DND-41 (cell line): ENCODE results near the gene BACH2.

ENCODE experiments used
- ATAC-seq: fragments of 200-7000 bp; cut with Tn5 transposase; 3 replicates; pipeline ENCODE4 v1.9.1; 2021; ENCODE audit warnings: low read depth; ENCODE audit not compliant: insufficient read depth
- DNase-seq: peaks from one replicate; pipeline ENCODE4 v3.0.0-alpha.2; 2020
- H2AFZ ChIP-seq: 2 replicates; pipeline ENCODE4 v1.6.0; 2012; ENCODE audit warnings: low read depth, low read length
- H3K27ac ChIP-seq: 2 replicates; pipeline ENCODE4 v1.5.1; 2012; ENCODE audit warnings: low read length, inconsistent platforms
- H3K27me3 ChIP-seq: fragments of 200-600 bp; sonication (generic); 2 replicates; pipeline ENCODE4 v1.6.0; 2012; ENCODE audit warnings: low read length, mild to moderate bottlenecking, inconsistent platforms; ENCODE audit not compliant: insufficient read depth, poor library complexity
- H3K36me3 ChIP-seq: 2 replicates; pipeline ENCODE4 v1.5.1; 2012; ENCODE audit warnings: low read length, inconsistent platforms; ENCODE audit not compliant: insufficient read depth
- H3K4me1 ChIP-seq: 2 replicates; pipeline ENCODE4 v1.5.1; 2012; ENCODE audit warnings: mild to moderate bottlenecking, low read length; ENCODE audit not compliant: insufficient read depth
- H3K4me2 ChIP-seq: 2 replicates; pipeline ENCODE4 v1.6.0; 2012; ENCODE audit warnings: mild to moderate bottlenecking, moderate library complexity, low read length, inconsistent platforms; ENCODE audit not compliant: insufficient read depth
- H3K4me3 ChIP-seq, 2 experiments: fragments of 200-600 bp in 1 of 2; shearing (Covaris generic) in 1 of 2; 2 replicates each; pipeline ENCODE4 v1.5.1; 2012 to 2016; ENCODE audit warnings: inconsistent platforms in 2 of 2, low read length in 2 of 2, mild to moderate bottlenecking in 2 of 2, low read depth in 1 of 2, moderate library complexity in 1 of 2
- H3K79me2 ChIP-seq: 2 replicates; pipeline ENCODE4 v1.6.0; 2012; ENCODE audit warnings: low read length, inconsistent platforms; ENCODE audit not compliant: insufficient read depth
- H3K9ac ChIP-seq: 2 replicates; pipeline ENCODE4 v1.6.0; 2012; ENCODE audit warnings: low read depth, mild to moderate bottlenecking, inconsistent platforms, low read length, moderate library complexity
- H3K9me3 ChIP-seq: 2 replicates; pipeline ENCODE4 v1.5.1; 2012; ENCODE audit warnings: low read length, moderate library complexity, mild to moderate bottlenecking, inconsistent platforms; ENCODE audit not compliant: insufficient read depth, severe bottlenecking
- H4K20me1 ChIP-seq: 2 replicates; pipeline ENCODE4 v1.6.0; 2012; ENCODE audit warnings: low read length; ENCODE audit not compliant: insufficient read depth
- EZH2 ChIP-seq: IDR thresholded peaks from 3 replicates; pipeline ENCODE4 v1.6.1; 2012; ENCODE audit warnings: borderline replicate concordance, low read depth, mild to moderate bottlenecking, moderate library complexity, low read length, inconsistent platforms; ENCODE audit not compliant: severe bottlenecking
- TF ChIP-seq, protein P1 (sequence below): IDR thresholded peaks from 2 replicates; pipeline ENCODE4 v1.5.1; 2012; ENCODE audit warnings: borderline replicate concordance, low read length, moderate library complexity, mild to moderate bottlenecking; ENCODE audit not compliant: poor library complexity, severe bottlenecking; ENCODE audit errors: extremely low read depth

BACH2 gene

GRCh38 chr6:89977808-89978748 is 318.6 kb downstream of the BACH2 start:
- Histone ChIP-seq H3K9me3 (no peaks in the 10 kb centered on the region), H3K27ac (no peak overlapping the region), H4K20me1 (no peaks in the 10 kb centered on the region), H3K4me3 (no peak overlapping the region), H3K27me3 (no peaks in the 10 kb centered on the region), H2AFZ (no peak overlapping the region), H3K4me2 (no peak overlapping the region), H3K9ac (no peak overlapping the region), H3K36me3 (no peaks in the 10 kb centered on the region), H3K4me1 (no peaks in the 10 kb centered on the region), H3K79me2 (no peaks in the 10 kb centered on the region)
- no peak for TF ChIP-seq EZH2
- TF ChIP-seq, protein P1, sequence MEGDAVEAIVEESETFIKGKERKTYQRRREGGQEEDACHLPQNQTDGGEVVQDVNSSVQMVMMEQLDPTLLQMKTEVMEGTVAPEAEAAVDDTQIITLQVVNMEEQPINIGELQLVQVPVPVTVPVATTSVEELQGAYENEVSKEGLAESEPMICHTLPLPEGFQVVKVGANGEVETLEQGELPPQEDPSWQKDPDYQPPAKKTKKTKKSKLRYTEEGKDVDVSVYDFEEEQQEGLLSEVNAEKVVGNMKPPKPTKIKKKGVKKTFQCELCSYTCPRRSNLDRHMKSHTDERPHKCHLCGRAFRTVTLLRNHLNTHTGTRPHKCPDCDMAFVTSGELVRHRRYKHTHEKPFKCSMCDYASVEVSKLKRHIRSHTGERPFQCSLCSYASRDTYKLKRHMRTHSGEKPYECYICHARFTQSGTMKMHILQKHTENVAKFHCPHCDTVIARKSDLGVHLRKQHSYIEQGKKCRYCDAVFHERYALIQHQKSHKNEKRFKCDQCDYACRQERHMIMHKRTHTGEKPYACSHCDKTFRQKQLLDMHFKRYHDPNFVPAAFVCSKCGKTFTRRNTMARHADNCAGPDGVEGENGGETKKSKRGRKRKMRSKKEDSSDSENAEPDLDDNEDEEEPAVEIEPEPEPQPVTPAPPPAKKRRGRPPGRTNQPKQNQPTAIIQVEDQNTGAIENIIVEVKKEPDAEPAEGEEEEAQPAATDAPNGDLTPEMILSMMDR = no peak
- DNase-seq (no peak), ATAC-seq (no peak)

DNA sequence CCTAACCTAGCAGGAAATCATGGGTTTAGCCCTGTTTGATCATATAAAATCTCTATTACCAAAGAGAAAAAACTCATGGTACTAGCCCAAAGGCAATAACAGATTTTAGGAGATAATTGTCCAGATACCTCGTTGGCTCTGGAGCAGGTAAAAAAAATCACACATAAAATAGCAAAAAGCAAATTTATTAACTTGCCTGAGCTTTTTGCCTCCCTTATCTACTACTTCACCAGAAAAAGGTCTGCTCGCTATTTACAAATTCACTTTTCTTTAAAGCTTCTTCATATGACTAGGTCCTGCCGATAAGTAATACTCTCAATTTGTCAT is 320.0 kb downstream of the BACH2 start:
- Histone ChIP-seq H3K4me2 (no peak overlapping the region), H3K27me3 (no peaks in the 10 kb centered on the region), H3K79me2 (no peaks in the 10 kb centered on the region), H3K36me3 (no peaks in the 10 kb centered on the region), H3K9me3 (no peaks in the 10 kb centered on the region), H3K4me1 (no peaks in the 10 kb centered on the region), H4K20me1 (no peaks in the 10 kb centered on the region), H3K4me3 (no peak overlapping the region), H2AFZ (no peak overlapping the region), H3K9ac (no peak overlapping the region), H3K27ac (no peak overlapping the region)
- no peak for ATAC-seq
- DNase-seq = no peak
- TF ChIP-seq, protein P1 = no peak
- no peak for TF ChIP-seq EZH2

GRCh38 chr6:89975991-89976693 is 320.5 kb downstream of the BACH2 start:
- peaks cover under 1% of the 10 kb centered on the region; the same call in 1 of the 2 replicates for H3K4me1 ChIP-seq
- H3K36me3 ChIP-seq = no peaks in the 10 kb centered on the region
- no peaks in the 10 kb centered on the region for H3K79me2 ChIP-seq
- no peaks in the 10 kb centered on the region for H3K27me3 ChIP-seq
- no peak overlapping the region for H3K4me2 ChIP-seq
- DNase-seq (no peak), ATAC-seq (no peak)
- H3K9me3 ChIP-seq = no peaks in the 10 kb centered on the region
- no peaks in the 10 kb centered on the region for H4K20me1 ChIP-seq
- TF ChIP-seq, protein P1 = no peak
- no peak for TF ChIP-seq EZH2
- H3K9ac ChIP-seq = no peak overlapping the region
- H3K27ac ChIP-seq = no peak overlapping the region
- no peak overlapping the region for H2AFZ ChIP-seq
- no peak overlapping the region for H3K4me3 ChIP-seq
